ENCODE data around the gene PCAT7. TPM values are rescaled to one million over a fixed set of nuclear protein-coding genes. Genes with fewer than 3 reads are reported as not detected.

The PCAT7 gene
- total and polyA plus RNA-seq, 2 donors (not counting 3 experiments of a cell fraction or from before 2014, with no cell fraction given), result not detected

GRCh38 chr9:94610181-94610606 lies 55.3 kb downstream of the PCAT7 start:
- H3K9me3 ChIP-seq (replicated peaks; ENCODE audit: control insufficient read depth, insufficient read depth, low read length), result no peaks in the 10 kb centered on the region
- no peak overlapping the region for H3K4me3 ChIP-seq (replicated peaks in 1 of 3; ENCODE audit: insufficient read depth in 1 of 3, low read depth in 1 of 3, low read length in 3 of 3)
- H3K9me1 ChIP-seq (replicated peaks; ENCODE audit: control insufficient read depth, extremely low read depth, insufficient read depth, low read length), result no peaks in the 10 kb centered on the region
- no peak overlapping the region for H3K9ac ChIP-seq (replicated peaks; ENCODE audit: extremely low read depth, insufficient read depth, low read length)
- ChIA-PET POLR2A (no interaction called here), CTCF (no interaction called here)
- dilution Hi-C loops (cut with MboI; ENCODE audit: extremely low pct_ligation_motif_present, low sequenced_read_pairs), result no loop called here
- H3K27me3 ChIP-seq (ENCODE audit: control insufficient read depth in 2 of 2, insufficient read depth in 2 of 2, low read length in 2 of 2), result peaks cover 3% of the 10 kb centered on the region in 2 experiments
- FAIRE-seq (no peak), DNase-seq (ENCODE audit: low read depth, low spot score) (no peak)
- no peaks in the 10 kb centered on the region for H4K20me1 ChIP-seq (replicated peaks; ENCODE audit: control insufficient read depth, extremely low read depth, insufficient read depth, low read length)
- BruUV-seq (replicated peaks), result no TSS peak
- no peaks in the 10 kb centered on the region for H3K79me2 ChIP-seq (ENCODE audit: control insufficient read depth, insufficient read depth, low read length)
- no peak for TF ChIP-seq MAX (IDR thresholded peaks at IDR 0.05; ENCODE audit: insufficient read depth, insufficient read length)
- TF ChIP-seq CTCF (IDR thresholded peaks at IDR 0.05; ENCODE audit: extremely low read depth in 1 of 2, insufficient read depth in 1 of 2, low read depth in 1 of 2, low read length in 2 of 2), result no peak
- TF ChIP-seq POLR2AphosphoS5 (IDR thresholded peaks at IDR 0.05; ENCODE audit: insufficient read depth, low read depth, low read length), result no peak
- TF ChIP-seq FOS (IDR thresholded peaks at IDR 0.05; ENCODE audit: borderline replicate concordance, insufficient read depth, low read length), result no peak
- no peak for TF ChIP-seq POLR2A (IDR thresholded peaks at IDR 0.05; ENCODE audit: low read depth, low read length)
- TF ChIP-seq JUN (IDR thresholded peaks at IDR 0.05; ENCODE audit: borderline replicate concordance, insufficient read depth, insufficient read length, low read depth), result no peak
- no peak for TF ChIP-seq EZH2 (IDR thresholded peaks at IDR 0.05; ENCODE audit: borderline replicate concordance, low read depth, low read length, severe bottlenecking)
- no peak for TF ChIP-seq MYC (IDR thresholded peaks at IDR 0.05; ENCODE audit: low read depth, low read length)
- TF ChIP-seq GATA2 (IDR thresholded peaks at IDR 0.05; ENCODE audit: insufficient read depth, insufficient read length, low read depth, low read length), result no peak
- no peak overlapping the region for H3K4me2 ChIP-seq (ENCODE audit: insufficient read depth, low read length)
- no peak overlapping the region for H2AFZ ChIP-seq (ENCODE audit: low read depth, low read length)
- intact Hi-C loops (cut with micrococcal nuclease), result no loop called here
- no peak overlapping the region for H3K27ac ChIP-seq (ENCODE audit: insufficient read depth, low read depth, low read length)
- no peaks in the 10 kb centered on the region for H3K36me3 ChIP-seq (ENCODE audit: control insufficient read depth in 2 of 2, extremely low read depth in 1 of 2, insufficient read depth in 2 of 2, low read length in 2 of 2)
- no peaks in the 10 kb centered on the region for H3K4me1 ChIP-seq (ENCODE audit: control insufficient read depth, extremely low read depth, insufficient read depth, low read length)
